Right lobe of liver (tissue), 6 donors: Measurements from ENCODE around the gene ATM. TPM values are rescaled to one million over a fixed set of nuclear protein-coding genes. Genes with fewer than 3 reads are reported as not detected.
"Not testable (repeated sequence)": the region's sequence is repeated elsewhere in the genome, so short reads cannot be mapped to it uniquely, and the experiment has no call there.

Source experiments
- ATAC-seq, 4 donors: fragments of 200-7000 bp; cut with Tn5 transposase; one replicate each; pipeline ENCODE4 v1.9.1; 2020; ENCODE audit warnings: mild to moderate bottlenecking in 4 of 4, moderate library complexity in 4 of 4
- DNase-seq, 3 donors: peaks; one replicate each; pipeline ENCODE4 v3.0.0-alpha.2; 2020
- H3K27ac ChIP-seq, 3 donors: fragments of 200-600 bp; one replicate each; pipeline ENCODE4 v1.8.0; 2022
- H3K27me3 ChIP-seq, 2 donors: fragments of 200-600 bp; one replicate each; pipeline ENCODE4 v1.8.0; 2022
- H3K36me3 ChIP-seq, 4 donors: fragments of 200-600 bp; sonication (generic) in 1 of 4; one replicate each; pipeline versions ENCODE4 v1.5.1 to v1.8.0; 2017 to 2022; ENCODE audit warnings: control low read depth in 1 of 4
- H3K4me1 ChIP-seq, 4 donors: fragments of 200-600 bp; sonication (generic) in 1 of 4; one replicate each; pipeline versions ENCODE4 v1.5.1 to v1.8.0; 2017 to 2022; ENCODE audit warnings: control low read depth in 1 of 4
- H3K4me3 ChIP-seq, 3 donors: fragments of 200-600 bp; one replicate each; pipeline ENCODE4 v1.8.0; 2022
- H3K9me3 ChIP-seq, 4 donors: fragments of 200-600 bp; sonication (generic) in 1 of 4; one replicate each; pipeline versions ENCODE4 v1.5.1 to v1.8.0; 2017 to 2022; ENCODE audit warnings: control low read depth in 1 of 4
- POLR2A ChIP-seq: fragments of 450-650 bp; IDR thresholded peaks from one replicate; pipeline ENCODE4 v1.6.1; 2017; ENCODE audit warnings: antibody characterized with exemption, mild to moderate bottlenecking
- WGBS: methylation state at CpG from one replicate; pipeline ENCODE4 v1.1.6; 2018; ENCODE audit warnings: low coverage, low lambda C conversion rate; ENCODE audit not compliant: insufficient coverage; ENCODE audit errors: missing lambda C conversion rate; 5-methylcytosine and 5-hydroxymethylcytosine counted together
- intact Hi-C, 2 donors: fragments of 100-400 bp; cut with DNase I; formaldehyde crosslinking; loops; one replicate each; pipeline versions ENCODE4 v1.11.2 to v1.14.1; 2022
- total RNA-seq, 6 experiments: library from RNA; depleted of rRNA in 2 of 6; stranded (reverse); fragments of >200 nt in 2 of 6; fragmentation: NEBNext Ultra II Directional in 3 of 6; extraction: Animal tissue kit (Norgen Biotek cat#: 25700) in 3 of 6; gene quantifications; one replicate each; pipeline versions ENCODE4 v1.1.0 to v1.2.4, GENCODE V29; 2016 to 2023
- TF ChIP-seq, protein P1 (sequence below), 4 donors: fragments of 200-600 bp in 3 of 4; fragments of 450-650 bp in 1 of 4; IDR thresholded peaks; one replicate each; pipeline versions ENCODE4 v1.5.1 to v1.8.0; 2016 to 2022; ENCODE audit warnings: antibody characterized with exemption in 4 of 4, mild to moderate bottlenecking in 2 of 4
- donor health status: DM: no; HTN: yes; CAD: no.
- donor health status: DM: no; HTN: no; CAD: no.
- donor health status: DM: no; HTN: no; CAD: no.
- donor health status: DM: no; HTN: yes; CAD: no.
- donor health status: DM: no; HTN: yes; CAD: no.

ATM gene
- total RNA-seq, 6 experiments from 2014 or later = 24.9 to 47.1 (median 32.4) TPM

DNA sequence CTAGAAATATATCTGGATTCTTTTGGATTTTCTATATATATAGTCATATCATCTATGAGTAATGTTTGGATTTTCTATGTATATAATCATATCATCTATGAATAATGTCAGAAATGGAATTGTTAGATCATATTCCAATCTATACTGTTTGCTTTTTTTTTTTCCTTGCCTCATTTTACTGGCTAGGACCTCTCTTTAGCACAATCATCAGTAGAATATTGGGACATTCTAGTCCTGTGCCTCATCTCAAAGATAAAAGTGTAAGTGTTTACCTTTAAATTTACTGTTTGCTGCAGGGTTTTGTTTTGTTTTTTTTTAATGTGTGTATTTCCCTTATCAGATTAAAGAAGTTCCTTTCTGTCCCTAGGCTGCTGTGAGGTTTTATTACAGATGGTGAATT is 147.4 kb downstream of the ATM start:
- H3K27me3 ChIP-seq = no peaks in the 10 kb centered on the region
- DNase-seq (no peak), ATAC-seq (no peak)
- no peak for TF ChIP-seq POLR2A
- TF ChIP-seq, protein P1, sequence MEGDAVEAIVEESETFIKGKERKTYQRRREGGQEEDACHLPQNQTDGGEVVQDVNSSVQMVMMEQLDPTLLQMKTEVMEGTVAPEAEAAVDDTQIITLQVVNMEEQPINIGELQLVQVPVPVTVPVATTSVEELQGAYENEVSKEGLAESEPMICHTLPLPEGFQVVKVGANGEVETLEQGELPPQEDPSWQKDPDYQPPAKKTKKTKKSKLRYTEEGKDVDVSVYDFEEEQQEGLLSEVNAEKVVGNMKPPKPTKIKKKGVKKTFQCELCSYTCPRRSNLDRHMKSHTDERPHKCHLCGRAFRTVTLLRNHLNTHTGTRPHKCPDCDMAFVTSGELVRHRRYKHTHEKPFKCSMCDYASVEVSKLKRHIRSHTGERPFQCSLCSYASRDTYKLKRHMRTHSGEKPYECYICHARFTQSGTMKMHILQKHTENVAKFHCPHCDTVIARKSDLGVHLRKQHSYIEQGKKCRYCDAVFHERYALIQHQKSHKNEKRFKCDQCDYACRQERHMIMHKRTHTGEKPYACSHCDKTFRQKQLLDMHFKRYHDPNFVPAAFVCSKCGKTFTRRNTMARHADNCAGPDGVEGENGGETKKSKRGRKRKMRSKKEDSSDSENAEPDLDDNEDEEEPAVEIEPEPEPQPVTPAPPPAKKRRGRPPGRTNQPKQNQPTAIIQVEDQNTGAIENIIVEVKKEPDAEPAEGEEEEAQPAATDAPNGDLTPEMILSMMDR (IDR thresholded peaks at IDR 0.05) = no peak
- no peak overlapping the region for H3K27ac ChIP-seq
- intact Hi-C loops = no loop called here
- H3K9me3 ChIP-seq = no peaks in the 10 kb centered on the region
- peaks cover 0 to 1% (median 0%) of the 10 kb centered on the region in 4 donors for H3K36me3 ChIP-seq
- no peaks in the 10 kb centered on the region for H3K4me1 ChIP-seq
- no peak overlapping the region for H3K4me3 ChIP-seq

DNA sequence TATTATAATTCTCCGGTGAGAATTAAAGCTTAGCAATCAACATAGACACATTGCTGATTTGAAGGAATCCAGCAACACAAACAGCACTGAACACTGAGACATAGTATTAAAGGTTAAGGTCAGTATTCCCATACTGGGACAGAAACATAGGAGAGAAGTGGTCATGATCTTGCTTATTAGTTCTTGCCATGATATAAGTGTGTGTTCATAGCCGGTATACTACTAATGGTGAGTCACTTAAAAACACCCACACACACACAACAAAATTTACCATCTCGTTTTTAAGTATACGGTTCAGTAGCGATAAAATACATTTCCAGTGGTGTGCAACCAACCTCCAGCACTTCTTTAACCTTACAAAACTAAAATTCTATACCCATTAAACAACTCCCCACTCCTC is 148.1 kb downstream of the ATM start:
- TF ChIP-seq POLR2A = no peak
- TF ChIP-seq, protein P1 (IDR thresholded peaks at IDR 0.05) = no peak
- Histone ChIP-seq H3K36me3 (no peaks in the 10 kb centered on the region), H3K4me1 (no peaks in the 10 kb centered on the region), H3K27me3 (no peaks in the 10 kb centered on the region), H3K9me3 (no peaks in the 10 kb centered on the region), H3K27ac (no peak overlapping the region), H3K4me3 (no peak overlapping the region)
- DNase-seq (no peak), ATAC-seq (no peak)
- 73% methylated on average over 5 of the region's 5 CpGs for WGBS
- intact Hi-C loops = no loop called here

DNA sequence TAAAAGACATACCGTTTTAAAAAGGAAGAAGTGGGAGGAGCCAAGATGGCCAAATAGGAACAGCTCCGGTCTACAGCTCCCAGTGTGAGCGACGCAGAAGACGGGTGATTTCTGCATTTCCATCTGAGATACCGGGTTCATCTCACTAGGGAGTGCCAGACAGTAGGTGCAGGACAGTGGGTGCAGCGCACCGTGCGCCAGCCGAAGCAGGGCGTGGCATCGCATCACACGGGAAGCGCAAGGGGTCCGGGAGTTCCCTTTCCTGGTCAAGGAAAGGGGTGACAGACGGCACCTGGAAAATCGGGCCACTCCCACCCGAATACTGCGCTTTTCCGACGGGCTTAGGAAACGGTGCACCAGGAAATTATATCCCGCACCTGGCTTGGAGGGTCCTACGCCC is 150.6 kb downstream of the ATM start:
- H3K27ac ChIP-seq, H3K4me3 ChIP-seq, H3K27me3 ChIP-seq, intact Hi-C loops, ATAC-seq, H3K4me1 ChIP-seq, H3K36me3 ChIP-seq, H3K9me3 ChIP-seq, DNase-seq: not testable (repeated sequence)
- 94% methylated on average over 5 of the region's 24 CpGs for WGBS

DNA sequence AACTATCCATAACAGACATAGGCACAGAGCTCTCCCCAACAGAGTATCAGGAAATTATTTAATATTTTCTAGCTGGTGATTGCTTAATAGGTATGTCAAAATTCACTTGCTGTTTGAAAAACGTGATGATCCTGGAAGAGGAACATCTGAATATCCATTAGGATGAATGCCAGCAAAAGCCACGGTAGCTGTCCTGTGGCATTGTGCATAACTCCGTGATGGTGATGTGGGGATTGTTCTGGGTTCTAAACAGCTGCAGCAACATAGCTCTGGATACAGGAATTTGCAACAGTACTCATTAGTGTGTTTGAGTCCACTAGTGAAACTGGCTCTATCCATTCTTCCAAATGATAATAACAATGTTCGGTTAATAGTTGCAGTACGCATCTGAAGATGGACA is 165.7 kb downstream of the ATM start:
- 72% methylated on average over 3 of the region's 5 CpGs for WGBS
- Histone ChIP-seq H3K4me3 (no peak overlapping the region), H3K36me3 (no peaks in the 10 kb centered on the region), H3K27me3 (no peaks in the 10 kb centered on the region), H3K27ac (no peak overlapping the region), H3K4me1 (no peaks in the 10 kb centered on the region), H3K9me3 (no peaks in the 10 kb centered on the region)
- no peak for TF ChIP-seq POLR2A
- TF ChIP-seq, protein P1 (IDR thresholded peaks at IDR 0.05) = no peak
- intact Hi-C loops = no loop called here
- ATAC-seq (no peak), DNase-seq (no peak)

DNA sequence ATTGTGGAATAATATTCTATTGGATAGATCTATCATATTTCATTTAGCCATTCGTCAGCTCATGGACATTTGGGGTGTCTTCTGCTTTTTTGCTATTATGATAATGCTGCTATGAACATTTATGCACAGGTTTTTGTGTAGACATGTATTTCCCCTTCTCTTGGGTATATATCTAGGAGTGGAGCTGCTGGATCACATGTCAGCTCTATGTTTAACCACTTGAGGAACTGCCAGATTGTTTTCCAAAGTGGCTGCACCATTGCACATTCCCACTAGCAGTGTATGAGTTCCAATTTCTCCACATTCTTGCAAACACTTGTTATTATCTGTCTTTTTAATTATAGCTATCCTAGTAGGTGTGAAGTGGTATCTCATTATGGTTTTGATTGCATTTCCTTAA is 169.5 kb downstream of the ATM start:
- no peaks in the 10 kb centered on the region for H3K27me3 ChIP-seq
- DNase-seq (no peak), ATAC-seq (no peak)
- intact Hi-C loops = no loop called here
- no peaks in the 10 kb centered on the region for H3K9me3 ChIP-seq
- no peaks in the 10 kb centered on the region for H3K36me3 ChIP-seq
- no peak overlapping the region for H3K27ac ChIP-seq
- WGBS = 83% methylated on average over 1 of the region's 1 CpG
- TF ChIP-seq POLR2A = no peak
- TF ChIP-seq, protein P1 (IDR thresholded peaks at IDR 0.05) = no peak
- no peak overlapping the region for H3K4me3 ChIP-seq
- no peaks in the 10 kb centered on the region for H3K4me1 ChIP-seq
